Trophoblast cell (in vitro differentiated cells and primary cell): ENCODE results near the gene TLX2.

ENCODE experiments used
- DNase-seq, 2 donors: peaks; one replicate each; pipeline ENCODE4 v3.0.0-alpha.2; 2016
- H2AFZ ChIP-seq: 2 replicates; pipeline ENCODE4 v1.6.1; 2013; ENCODE audit warnings: low read length, moderate library complexity, mild to moderate bottlenecking; ENCODE audit not compliant: insufficient read depth, poor library complexity
- H2AK5ac ChIP-seq: 2 replicates; pipeline ENCODE4 v1.6.1; 2013; ENCODE audit warnings: mild to moderate bottlenecking, low read length
- H2BK120ac ChIP-seq: 2 replicates; pipeline ENCODE4 v1.6.1; 2013; ENCODE audit warnings: low read length, mild to moderate bottlenecking, moderate library complexity; ENCODE audit not compliant: insufficient read depth, poor library complexity
- H2BK12ac ChIP-seq: 2 replicates; pipeline ENCODE4 v1.6.1; 2013; ENCODE audit warnings: mild to moderate bottlenecking, low read length, moderate library complexity
- H2BK5ac ChIP-seq: 2 replicates; pipeline ENCODE4 v1.6.1; 2013; ENCODE audit warnings: low read length, low read depth, moderate library complexity, mild to moderate bottlenecking; ENCODE audit not compliant: poor library complexity
- H3K14ac ChIP-seq: 2 replicates; pipeline ENCODE4 v1.6.1; 2013; ENCODE audit warnings: mild to moderate bottlenecking, low read length
- H3K18ac ChIP-seq: 2 replicates; pipeline ENCODE4 v1.6.1; 2013; ENCODE audit warnings: mild to moderate bottlenecking, low read length
- H3K23ac ChIP-seq: 2 replicates; pipeline ENCODE4 v1.6.1; 2013; ENCODE audit warnings: low read length
- H3K27ac ChIP-seq: 2 replicates; pipeline ENCODE4 v1.5.1; 2013; ENCODE audit warnings: low read depth, mild to moderate bottlenecking, inconsistent platforms, low read length, moderate library complexity
- H3K27me3 ChIP-seq: 2 replicates; pipeline ENCODE4 v1.6.1; 2013; ENCODE audit warnings: inconsistent platforms, mild to moderate bottlenecking, low read length, moderate library complexity; ENCODE audit not compliant: insufficient read depth
- H3K36me3 ChIP-seq, 2 experiments: 1 replicate in 1 of 2; 2 replicates in 1 of 2; pipeline ENCODE4 v1.6.1; 2013; ENCODE audit warnings: low read length in 2 of 2, mild to moderate bottlenecking in 2 of 2, moderate library complexity in 1 of 2; ENCODE audit not compliant: insufficient read depth in 2 of 2, control insufficient read depth in 1 of 2
- H3K4ac ChIP-seq: 2 replicates; pipeline ENCODE4 v1.6.1; 2013; ENCODE audit warnings: low read depth, mild to moderate bottlenecking, low read length, moderate library complexity
- H3K4me1 ChIP-seq, 2 experiments: 1 replicate in 1 of 2; 2 replicates in 1 of 2; pipeline ENCODE4 v1.6.1; 2013; ENCODE audit warnings: low read length in 2 of 2, mild to moderate bottlenecking in 2 of 2, moderate library complexity in 1 of 2; ENCODE audit not compliant: insufficient read depth in 2 of 2, control insufficient read depth in 1 of 2
- H3K4me2 ChIP-seq: 2 replicates; pipeline ENCODE4 v1.6.1; 2013; ENCODE audit warnings: inconsistent platforms, mild to moderate bottlenecking, low read length, moderate library complexity
- H3K4me3 ChIP-seq: 2 replicates; pipeline ENCODE4 v1.5.1; 2013; ENCODE audit warnings: mild to moderate bottlenecking, low read depth, low read length, inconsistent platforms
- H3K79me1 ChIP-seq: one replicate; pipeline ENCODE4 v1.6.1; 2013; ENCODE audit warnings: low read length
- H3K79me2 ChIP-seq: 2 replicates; pipeline ENCODE4 v1.6.1; 2013; ENCODE audit warnings: low read length, mild to moderate bottlenecking; ENCODE audit not compliant: control insufficient read depth, insufficient read depth, poor library complexity
- H3K9ac ChIP-seq: 2 replicates; pipeline ENCODE4 v1.6.1; 2013; ENCODE audit warnings: mild to moderate bottlenecking, low read length
- H3K9me3 ChIP-seq: 2 replicates; pipeline ENCODE4 v1.6.1; 2013; ENCODE audit warnings: low read depth, mild to moderate bottlenecking, control low read depth, inconsistent platforms, low read length; ENCODE audit not compliant: insufficient read depth
- H4K12ac ChIP-seq: 2 replicates; pipeline ENCODE4 v1.6.1; 2013; ENCODE audit warnings: low read depth, mild to moderate bottlenecking, low read length, moderate library complexity
- H4K8ac ChIP-seq: 2 replicates; pipeline ENCODE4 v1.6.1; 2013; ENCODE audit warnings: low read depth, mild to moderate bottlenecking, low read length, moderate library complexity
- H4K91ac ChIP-seq: one replicate; pipeline ENCODE4 v1.6.1; 2013; ENCODE audit warnings: low read depth, mild to moderate bottlenecking, low read length, moderate library complexity
- WGBS: extraction: QIAGEN DNeasy Blood & Tissue Kit; methylation state at CpG from one replicate; pipeline ENCODE4 v1.1.7; 2013; ENCODE audit warnings: missing lambda C conversion rate; ENCODE audit not compliant: insufficient read length, insufficient coverage; ENCODE audit errors: extremely low coverage; 5-methylcytosine and 5-hydroxymethylcytosine counted together

The TLX2 gene

DNA sequence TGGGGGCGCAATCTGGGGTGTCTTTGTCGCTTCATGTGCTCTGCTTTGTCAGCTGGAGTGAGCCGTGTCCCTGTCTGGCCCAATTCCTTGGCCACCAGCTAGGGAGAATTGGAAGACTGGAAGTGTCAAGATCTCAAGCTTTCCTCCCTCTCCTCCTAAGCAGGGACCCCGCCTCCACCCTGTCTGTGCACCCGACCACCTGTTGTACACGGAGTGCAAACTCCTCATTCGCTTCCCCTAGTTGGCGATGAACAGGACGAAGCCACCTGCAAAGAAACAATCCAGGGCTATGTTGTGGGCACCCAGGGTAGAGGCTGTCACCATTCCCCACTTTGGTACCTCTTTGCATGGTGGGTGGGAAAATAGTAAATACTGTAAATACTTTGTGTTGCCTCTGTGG is 13.5 kb downstream of the TLX2 start:
- no CpG with 5 or more reads among the region's 9 CpGs for WGBS
- Histone ChIP-seq H4K91ac (no peak overlapping the region), H2BK12ac (no peak overlapping the region)

GRCh38 chr2:74528600-74529356 is 14.5 kb downstream of the TLX2 start:
- H3K9me3 ChIP-seq, result no peaks in the 10 kb centered on the region
- H4K12ac ChIP-seq, result peak overlapping the region; percentile 45
- DNase-seq, result no peak
- peak overlapping the region; percentile 87 for H4K8ac ChIP-seq
- H3K27me3 ChIP-seq, result no peaks in the 10 kb centered on the region
- H2BK120ac ChIP-seq, result peak overlapping the region; percentile 65
- peaks cover 11% of the 10 kb centered on the region for H3K79me1 ChIP-seq
- H3K14ac ChIP-seq, result peak overlapping the region; percentile 62
- no CpG with 5 or more reads among the region's 29 CpGs for WGBS
- peak overlapping the region; percentile 46 for H3K27ac ChIP-seq
- peak overlapping the region; percentile 97 for H3K9ac ChIP-seq
- peaks cover 9 to 13% of the 10 kb centered on the region in 2 experiments for H3K4me1 ChIP-seq
- H3K23ac ChIP-seq, result no peak overlapping the region
- H3K4ac ChIP-seq, result peak overlapping the region; percentile 77
- peak overlapping the region; percentile 93 for H3K4me2 ChIP-seq
- H2AFZ ChIP-seq, result peak overlapping the region; percentile 68
- peak overlapping the region; percentile 98 for H3K4me3 ChIP-seq
- H3K36me3 ChIP-seq, result peaks cover 32 to 41% of the 10 kb centered on the region in 2 experiments
- peak overlapping the region; percentile 66 for H2AK5ac ChIP-seq
- peak overlapping the region; percentile 49 for H3K18ac ChIP-seq
- peaks cover 13% of the 10 kb centered on the region for H3K79me2 ChIP-seq
- H2BK12ac ChIP-seq, result no peak overlapping the region
- peak overlapping the region; percentile 86 for H2BK5ac ChIP-seq
- peak overlapping the region; percentile 83 for H4K91ac ChIP-seq

More for the DNA sequence above, 13.5 kb downstream of the TLX2 start:
- no peak overlapping the region for H3K18ac ChIP-seq
- H4K12ac ChIP-seq, result no peak overlapping the region
- no peak overlapping the region for H3K4ac ChIP-seq
- no peak overlapping the region for H3K4me3 ChIP-seq
- no peak overlapping the region for H3K4me2 ChIP-seq
- no peak for DNase-seq
- no peak overlapping the region for H3K9ac ChIP-seq
- H3K9me3 ChIP-seq, result no peaks in the 10 kb centered on the region
- H2BK5ac ChIP-seq, result no peak overlapping the region
- no peak overlapping the region for H3K23ac ChIP-seq
- no peak overlapping the region for H3K27ac ChIP-seq
- no peaks in the 10 kb centered on the region for H3K27me3 ChIP-seq
- H3K79me2 ChIP-seq, result peaks cover 13% of the 10 kb centered on the region
- H3K14ac ChIP-seq, result no peak overlapping the region
- H2BK120ac ChIP-seq, result no peak overlapping the region
- H3K4me1 ChIP-seq, result peaks cover 9 to 13% of the 10 kb centered on the region in 2 experiments
- no peak overlapping the region for H2AFZ ChIP-seq
- no peak overlapping the region for H2AK5ac ChIP-seq
- H3K36me3 ChIP-seq, result peaks cover 27 to 35% of the 10 kb centered on the region in 2 experiments
- H4K8ac ChIP-seq, result no peak overlapping the region
- peaks cover 11% of the 10 kb centered on the region for H3K79me1 ChIP-seq

DNA sequence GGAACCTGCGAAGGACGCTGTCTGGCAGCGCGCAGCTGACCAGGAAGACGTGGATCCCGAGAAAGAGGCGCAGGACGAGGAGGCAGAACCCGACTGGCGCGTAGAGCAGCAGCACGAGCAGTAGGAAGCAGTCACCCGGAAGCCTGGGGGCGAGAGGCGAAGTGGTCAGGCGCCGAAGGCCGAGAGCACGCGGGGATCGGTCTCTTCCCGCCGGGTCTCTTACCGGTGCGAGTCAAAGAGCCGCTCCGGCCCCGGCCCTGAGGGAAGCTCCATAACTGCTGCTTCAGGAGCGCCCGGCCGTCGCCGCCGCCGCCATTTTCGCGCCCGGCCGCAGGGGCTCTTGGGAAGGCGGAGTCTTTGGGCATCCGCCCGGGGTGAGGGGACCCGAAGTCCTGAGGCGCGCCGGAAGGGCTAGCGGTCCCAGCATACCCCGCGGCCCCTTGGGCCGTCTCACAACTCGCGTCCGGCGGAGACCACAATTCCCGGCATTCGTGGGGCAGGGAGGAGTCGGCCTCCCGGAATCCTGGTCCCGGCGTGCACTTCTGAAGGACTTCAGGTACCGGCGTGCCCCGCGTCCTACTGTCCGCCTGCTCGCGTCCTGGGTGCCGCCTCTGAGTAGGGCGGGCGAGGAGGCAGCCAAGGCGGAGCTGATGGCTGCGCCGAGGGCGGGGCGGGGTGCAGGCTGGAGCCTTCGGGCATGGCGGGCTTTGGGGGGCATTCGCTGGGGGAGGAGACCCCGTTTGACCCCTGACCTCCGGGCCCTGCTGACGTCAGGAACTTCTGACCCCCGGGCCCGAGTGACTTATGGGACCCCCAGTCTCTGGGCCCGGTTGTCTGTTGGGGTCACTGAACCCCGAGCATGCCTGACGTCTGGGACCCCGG is 15.3 kb downstream of the TLX2 start, which contains the start of the genes AUP1 and HTRA2:
Gene AUP1 (minus strand): TSS at position 350 of the 882 bp plus-strand sequence. CDS start 77 bp downstream, at position 273.
Gene HTRA2 (plus strand): TSS at position 577 of the 882 bp plus-strand sequence. CDS start 74 bp downstream, at position 651.
- Histone ChIP-seq H3K4me2 (peak within 1 kb of the TSS; percentile 93), H3K36me3 (peaks cover 32 to 45% of the 10 kb centered on the region in 2 experiments), H3K27ac (peak within 1 kb of the TSS; percentile 46), H4K12ac (peak within 1 kb of the TSS; percentile 45), H2AFZ (peak within 1 kb of the TSS; percentile 93), H3K27me3 (no peaks in the 10 kb centered on the region), H3K79me2 (peaks cover 13% of the 10 kb centered on the region), H4K8ac (peak within 1 kb of the TSS; percentile 93), H4K91ac (peak within 1 kb of the TSS; percentile 95), H2BK12ac (peak within 1 kb of the TSS; percentile 7), H3K4me3 (peak within 1 kb of the TSS; percentile 98), H3K23ac (no peak within 1 kb of the TSS), H3K18ac (peak within 1 kb of the TSS; percentile 94), H3K4me1 (peaks cover 9 to 13% of the 10 kb centered on the region in 2 experiments), H3K14ac (peak within 1 kb of the TSS; percentile 88), H2BK120ac (peak within 1 kb of the TSS; percentile 69), H3K9ac (peak within 1 kb of the TSS; percentile 97), H3K4ac (peak within 1 kb of the TSS; percentile 77), H2BK5ac (peak within 1 kb of the TSS; percentile 86), H3K9me3 (no peaks in the 10 kb centered on the region), H3K79me1 (peaks cover 11% of the 10 kb centered on the region), H2AK5ac (peak within 1 kb of the TSS; percentile 66)
- peak; percentile 96 for DNase-seq
- no CpG with 5 or more reads among the region's 87 CpGs for WGBS
